MM.1S (cell line): ENCODE data around the gene NAPG.

Experiments
- DNase-seq: peaks from one replicate; pipeline ENCODE4 v3.0.0-alpha.2; 2015
- H2AFZ ChIP-seq: fragments of 300-600 bp; sonication (generic); 2 replicates; pipeline ENCODE4 v1.6.0; 2016; ENCODE audit warnings: antibody characterized with exemption, low read length
- H3F3A ChIP-seq: fragments of 300-600 bp; sonication (generic); 2 replicates; pipeline ENCODE4 v1.6.1; 2016; ENCODE audit warnings: mild to moderate bottlenecking, antibody characterized with exemption, low read length, moderate library complexity, mixed read lengths; ENCODE audit not compliant: insufficient read depth
- H3K27ac ChIP-seq: fragments of 300-600 bp; sonication (generic); 2 replicates; pipeline ENCODE4 v1.5.1; 2016; ENCODE audit warnings: mild to moderate bottlenecking, low read length
- H3K27me3 ChIP-seq: fragments of 300-600 bp; sonication (generic); replicated peaks from 2 replicates; pipeline ENCODE4 v1.6.0; 2016; ENCODE audit warnings: low read length; ENCODE audit not compliant: insufficient read depth
- H3K36me3 ChIP-seq: fragments of 300-600 bp; sonication (generic); replicated peaks from 2 replicates; pipeline ENCODE4 v1.6.1; 2016; ENCODE audit warnings: mild to moderate bottlenecking, low read length, mixed read lengths; ENCODE audit not compliant: insufficient read depth
- H3K4me1 ChIP-seq: fragments of 300-600 bp; sonication (generic); 2 replicates; pipeline ENCODE4 v1.6.1; 2016; ENCODE audit warnings: low read length, mixed read lengths
- H3K4me2 ChIP-seq: fragments of 300-600 bp; sonication (generic); 2 replicates; pipeline ENCODE4 v1.6.0; 2016; ENCODE audit warnings: low read depth, low read length
- H3K4me3 ChIP-seq: fragments of 300-600 bp; sonication (generic); 2 replicates; pipeline ENCODE4 v1.5.1; 2016; ENCODE audit warnings: low read length, mixed read lengths
- H3K79me2 ChIP-seq: fragments of 300-600 bp; sonication (generic); 2 replicates; pipeline ENCODE4 v1.6.1; 2016; ENCODE audit warnings: mixed run types, low read length, mixed read lengths
- H3K9ac ChIP-seq: fragments of 300-600 bp; sonication (generic); 2 replicates; pipeline ENCODE4 v1.6.1; 2016; ENCODE audit warnings: low read length, mixed read lengths
- H3K9me2 ChIP-seq: fragments of 300-600 bp; sonication (generic); replicated peaks from 2 replicates; pipeline ENCODE4 v1.6.1; 2016; ENCODE audit warnings: mild to moderate bottlenecking, low read length, mixed read lengths; ENCODE audit not compliant: insufficient read depth
- H3K9me3 ChIP-seq: fragments of 300-600 bp; sonication (generic); replicated peaks from 2 replicates; pipeline ENCODE4 v1.6.1; 2016; ENCODE audit warnings: mild to moderate bottlenecking, low read length, mixed read lengths; ENCODE audit not compliant: insufficient read depth
- H4K20me1 ChIP-seq: fragments of 300-600 bp; sonication (generic); 2 replicates; pipeline ENCODE4 v1.6.1; 2016; ENCODE audit warnings: mild to moderate bottlenecking, low read length, moderate library complexity, mixed read lengths; ENCODE audit not compliant: insufficient read depth
- EZH2 ChIP-seq: fragments of 300-600 bp; sonication (generic); optimal IDR thresholded peaks from 2 replicates; pipeline ENCODE3; 2017; ENCODE audit warnings: low read depth, mild to moderate bottlenecking, antibody characterized with exemption, low read length, mixed read lengths
- EZH2phosphoT487 ChIP-seq: fragments of 300-600 bp; sonication (generic); IDR thresholded peaks from 2 replicates; pipeline ENCODE4 v1.6.1; 2018; ENCODE audit warnings: antibody characterized with exemption, low read length
- TF ChIP-seq, protein P1 (sequence below): fragments of 300-600 bp; sonication (generic); IDR thresholded peaks from 2 replicates; pipeline ENCODE4 v1.5.1; 2016; ENCODE audit warnings: antibody characterized with exemption, low read length, mixed read lengths

The NAPG gene

DNA sequence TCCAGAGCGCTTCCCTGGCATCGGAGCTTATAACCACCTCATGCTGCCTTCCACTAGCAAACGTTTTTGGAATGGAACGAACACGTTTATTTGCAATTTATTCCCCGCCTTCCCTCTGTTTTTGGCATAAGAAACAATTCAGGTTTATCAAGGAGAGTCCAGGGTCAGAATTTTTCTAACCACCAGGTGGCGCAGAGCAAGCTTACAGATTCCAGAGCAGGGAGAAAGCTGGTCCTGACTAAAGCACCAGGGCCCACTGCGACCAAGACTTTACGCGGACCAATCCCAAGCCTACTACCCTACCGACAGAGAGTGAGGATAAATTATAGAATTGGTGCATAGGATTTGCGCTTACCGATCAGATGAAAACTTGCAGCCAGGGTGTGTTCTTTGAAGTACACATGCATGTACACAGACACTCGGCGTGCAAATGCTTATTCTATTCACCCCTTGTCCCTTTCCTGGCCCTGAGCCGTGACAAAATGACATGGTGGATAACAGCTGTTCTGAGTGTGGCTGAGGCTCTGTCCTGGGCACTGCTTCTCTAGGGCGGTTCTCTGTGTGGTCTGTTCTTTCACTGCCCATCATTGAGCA lies 34.7 kb downstream of the NAPG start:
- Histone ChIP-seq H3K4me3 (no peak overlapping the region), H3K9ac (no peak overlapping the region), H3K79me2 (no peaks in the 10 kb centered on the region)

DNA sequence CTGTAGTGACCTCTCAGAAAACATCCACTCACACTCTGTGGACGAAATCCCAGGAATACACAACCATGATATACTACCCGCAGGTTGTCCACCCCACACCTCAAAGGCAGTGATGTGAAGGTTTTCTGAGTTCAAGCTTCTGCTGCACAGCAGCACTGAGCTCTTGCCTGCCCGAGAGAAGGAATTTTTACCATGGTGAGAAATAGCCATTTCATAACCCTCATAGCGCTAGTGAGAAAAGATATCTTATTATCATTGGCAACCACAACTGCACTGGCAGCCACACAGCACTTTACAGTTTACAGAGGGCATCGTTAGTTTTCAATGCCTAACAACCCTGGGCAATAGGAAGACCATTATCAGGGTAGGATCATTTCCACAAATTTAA lies 36.9 kb downstream of the NAPG start:
- Histone ChIP-seq H3K9me2 (no peaks in the 10 kb centered on the region), H2AFZ (no peak overlapping the region), H3K4me3 (no peak overlapping the region), H4K20me1 (no peaks in the 10 kb centered on the region), H3K27ac (no peak overlapping the region), H3K79me2 (no peaks in the 10 kb centered on the region), H3F3A (no peaks in the 10 kb centered on the region), H3K4me2 (no peak overlapping the region), H3K27me3 (no peaks in the 10 kb centered on the region), H3K9ac (no peak overlapping the region), H3K4me1 (no peaks in the 10 kb centered on the region), H3K36me3 (no peaks in the 10 kb centered on the region), H3K9me3 (no peaks in the 10 kb centered on the region)
- no peak for DNase-seq
- TF ChIP-seq, protein P1, sequence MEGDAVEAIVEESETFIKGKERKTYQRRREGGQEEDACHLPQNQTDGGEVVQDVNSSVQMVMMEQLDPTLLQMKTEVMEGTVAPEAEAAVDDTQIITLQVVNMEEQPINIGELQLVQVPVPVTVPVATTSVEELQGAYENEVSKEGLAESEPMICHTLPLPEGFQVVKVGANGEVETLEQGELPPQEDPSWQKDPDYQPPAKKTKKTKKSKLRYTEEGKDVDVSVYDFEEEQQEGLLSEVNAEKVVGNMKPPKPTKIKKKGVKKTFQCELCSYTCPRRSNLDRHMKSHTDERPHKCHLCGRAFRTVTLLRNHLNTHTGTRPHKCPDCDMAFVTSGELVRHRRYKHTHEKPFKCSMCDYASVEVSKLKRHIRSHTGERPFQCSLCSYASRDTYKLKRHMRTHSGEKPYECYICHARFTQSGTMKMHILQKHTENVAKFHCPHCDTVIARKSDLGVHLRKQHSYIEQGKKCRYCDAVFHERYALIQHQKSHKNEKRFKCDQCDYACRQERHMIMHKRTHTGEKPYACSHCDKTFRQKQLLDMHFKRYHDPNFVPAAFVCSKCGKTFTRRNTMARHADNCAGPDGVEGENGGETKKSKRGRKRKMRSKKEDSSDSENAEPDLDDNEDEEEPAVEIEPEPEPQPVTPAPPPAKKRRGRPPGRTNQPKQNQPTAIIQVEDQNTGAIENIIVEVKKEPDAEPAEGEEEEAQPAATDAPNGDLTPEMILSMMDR: no peak
- no peak for TF ChIP-seq EZH2
- no peak for TF ChIP-seq EZH2phosphoT487

More for the DNA sequence above, 34.7 kb downstream of the NAPG start:
- H2AFZ ChIP-seq: no peak overlapping the region
- H4K20me1 ChIP-seq: no peaks in the 10 kb centered on the region
- peak; percentile 52 for DNase-seq
- no peaks in the 10 kb centered on the region for H3K36me3 ChIP-seq
- no peak overlapping the region for H3K4me2 ChIP-seq
- H3K9me2 ChIP-seq: no peaks in the 10 kb centered on the region
- no peaks in the 10 kb centered on the region for H3K27me3 ChIP-seq
- H3K4me1 ChIP-seq: peaks cover 9% of the 10 kb centered on the region
- peaks cover 7% of the 10 kb centered on the region; the same call in 1 of the 2 replicates for H3F3A ChIP-seq
- TF ChIP-seq, protein P1: peak; percentile 76
- no peak for TF ChIP-seq EZH2phosphoT487
- no peak overlapping the region for H3K27ac ChIP-seq
- no peaks in the 10 kb centered on the region for H3K9me3 ChIP-seq

DNA sequence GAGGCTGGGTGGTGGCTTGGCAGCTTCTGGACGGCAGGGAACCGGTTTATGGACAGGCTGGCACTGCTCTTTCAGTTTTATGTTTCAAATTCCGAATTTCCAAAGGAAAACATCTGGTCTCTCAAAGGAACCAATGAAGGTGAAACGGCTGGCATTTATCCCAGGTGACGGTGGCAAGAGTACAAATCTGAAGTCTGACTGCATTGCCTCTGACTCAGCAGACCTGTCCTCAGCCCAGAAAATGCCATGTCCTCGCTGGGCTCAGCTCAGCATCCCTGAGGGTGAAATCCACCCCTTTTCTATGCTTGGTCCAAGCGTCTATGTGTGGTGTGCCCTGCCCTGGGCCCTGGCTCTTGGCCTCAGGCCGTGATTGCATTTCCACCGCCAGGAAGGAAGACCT lies 38.1 kb downstream of the NAPG start:
- Histone ChIP-seq H3K4me3 (no peak overlapping the region), H4K20me1 (no peaks in the 10 kb centered on the region), H3K9me3 (no peaks in the 10 kb centered on the region), H3K79me2 (no peaks in the 10 kb centered on the region), H3K4me1 (no peaks in the 10 kb centered on the region), H3K4me2 (no peak overlapping the region), H2AFZ (no peak overlapping the region), H3K27ac (no peak overlapping the region), H3K9ac (no peak overlapping the region), H3K36me3 (no peaks in the 10 kb centered on the region), H3K27me3 (no peaks in the 10 kb centered on the region), H3K9me2 (no peaks in the 10 kb centered on the region), H3F3A (no peaks in the 10 kb centered on the region)
- TF ChIP-seq, protein P1: no peak
- TF ChIP-seq EZH2phosphoT487 (no peak), EZH2 (no peak)
- DNase-seq: no peak
